GM18502 (cell line): ENCODE data around the gene INO80E.
"Not testable (repeated sequence)": the region's sequence is repeated elsewhere in the genome, so short reads cannot be mapped to it uniquely, and the experiment has no call there.

Source experiments
- ATAC-seq: cut with Tn5 transposase; IDR thresholded peaks from one replicate; pipeline ENCODE4 v1.9.1; 2021; ENCODE audit warnings: mild to moderate bottlenecking; ENCODE audit not compliant: unreplicated experiment, poor library complexity

INO80E gene

GRCh38 chr16:30027588-30028437 is 31.8 kb downstream of the INO80E start:
- no peak for ATAC-seq

DNA sequence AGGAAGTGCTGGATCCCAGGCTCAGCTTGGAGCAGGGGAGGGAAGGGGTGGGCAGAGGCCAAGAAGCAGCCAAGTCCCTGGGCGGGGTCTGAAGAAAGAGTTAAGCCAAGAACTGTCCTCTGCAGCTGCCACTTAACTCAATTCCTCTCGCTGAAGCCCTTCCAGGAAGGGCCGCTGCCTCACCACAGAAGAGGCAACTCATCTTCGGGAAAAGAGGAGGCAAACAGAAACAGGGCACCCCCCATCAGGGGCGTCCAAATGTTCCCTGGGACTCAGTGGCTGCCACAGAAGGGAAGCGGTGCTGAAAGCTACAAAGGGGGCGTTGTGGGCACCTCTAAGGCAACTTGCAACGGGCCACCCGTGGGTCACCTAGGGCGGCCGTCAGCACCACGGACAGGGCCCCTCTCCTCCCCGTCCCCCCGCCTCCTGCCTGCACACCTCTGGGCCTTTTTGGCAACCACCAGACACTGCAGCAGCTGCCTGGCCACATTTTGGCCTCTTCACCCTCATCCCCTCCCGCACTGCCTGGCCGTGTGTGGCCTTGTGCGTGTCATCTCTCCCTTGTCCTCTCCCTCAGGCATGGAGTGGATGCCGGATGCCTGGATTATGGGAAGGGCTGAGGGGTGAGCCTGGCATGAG is 32.5 kb downstream of the INO80E start:
- ATAC-seq, result no peak

DNA sequence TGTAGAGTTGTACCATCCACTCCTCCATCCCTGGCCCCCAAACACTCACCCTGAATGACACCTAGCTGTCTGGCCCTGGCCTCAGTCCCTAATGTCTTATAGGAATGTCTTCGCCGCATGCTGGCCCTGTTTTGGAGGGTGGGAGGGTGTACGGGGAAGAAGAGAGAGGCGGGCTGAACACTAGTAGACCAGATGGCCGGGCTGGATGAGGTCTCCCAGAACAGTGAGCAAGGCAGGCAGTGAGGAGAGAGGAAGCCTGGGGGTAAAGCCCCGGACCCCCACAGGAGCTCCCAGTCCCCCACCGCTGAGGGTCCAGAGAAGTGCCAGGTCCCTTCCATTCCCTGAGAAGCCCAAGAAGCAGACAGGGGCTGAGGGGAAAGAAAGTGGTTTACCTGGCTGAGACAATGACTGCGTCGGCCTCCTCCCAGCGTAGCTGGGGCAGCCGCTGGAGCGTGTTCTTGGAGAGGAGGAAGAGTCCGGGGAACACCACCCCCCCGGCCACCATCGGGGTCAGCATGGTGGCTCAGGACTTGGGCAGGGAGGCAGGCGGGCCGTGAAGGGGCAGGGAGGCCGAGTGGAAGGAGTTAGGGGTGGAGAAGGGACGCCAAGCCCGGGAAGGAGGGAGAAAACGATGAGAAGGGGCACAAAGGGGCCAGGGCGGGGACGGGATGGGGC is 34.1 kb downstream of the INO80E start:
- ATAC-seq, result no peak

DNA sequence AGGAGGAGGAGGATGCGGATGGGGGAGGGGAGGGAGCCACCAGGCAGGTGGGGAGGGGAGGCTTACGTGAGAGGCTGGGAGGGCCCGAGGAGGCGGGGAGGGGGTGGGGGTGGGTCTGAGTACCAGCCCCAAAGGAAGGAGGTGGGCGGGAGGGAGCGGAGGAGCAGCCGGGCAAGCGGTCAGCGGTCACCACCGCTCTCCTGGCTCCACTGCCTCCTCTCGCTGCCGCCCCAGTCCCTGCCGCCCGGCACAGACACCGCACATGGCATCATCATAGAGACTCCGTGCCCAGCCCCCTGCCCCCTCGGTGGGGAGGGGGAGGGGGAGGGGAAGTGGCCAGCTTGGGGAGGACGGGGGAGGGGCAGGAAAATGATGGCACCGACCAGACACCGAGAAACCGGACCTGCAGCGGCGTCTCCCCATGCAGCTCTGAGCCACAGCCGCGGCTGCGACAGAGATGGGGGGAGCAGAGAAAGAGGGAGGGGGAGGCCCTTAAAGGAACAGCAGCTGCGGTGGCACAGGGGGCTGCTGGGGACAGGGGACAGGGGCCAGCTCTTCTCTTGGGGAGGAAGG is 34.9 kb downstream of the INO80E start, which contains the start of gene TLCD3B:
Gene TLCD3B (minus strand): TSS at position 431 of the 573 bp plus-strand sequence. CDS start 744 bp downstream, outside the sequence.
- no peak for ATAC-seq

DNA sequence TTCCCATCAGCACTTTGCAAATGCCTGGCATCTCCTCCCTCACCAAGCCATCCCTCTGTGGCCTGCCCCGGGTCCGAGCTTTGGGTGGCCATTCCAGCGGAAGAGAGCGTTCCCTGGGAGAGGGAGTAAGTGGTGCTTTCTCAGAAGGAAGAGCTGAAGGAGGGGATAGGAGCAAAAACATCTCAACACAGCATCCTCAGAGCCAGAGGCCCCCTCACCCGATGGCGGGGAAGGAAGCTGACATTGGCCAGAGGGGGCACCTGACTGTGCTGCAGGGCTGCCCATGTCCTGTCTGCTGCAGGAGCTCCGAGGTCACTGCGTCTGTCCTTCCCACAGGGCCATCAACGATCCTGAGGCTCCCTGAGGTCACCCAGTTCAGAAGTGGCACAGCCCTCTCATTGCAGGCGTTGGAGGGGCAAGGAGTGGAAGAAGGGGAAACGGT is 35.5 kb downstream of the INO80E start:
- no peak for ATAC-seq

DNA sequence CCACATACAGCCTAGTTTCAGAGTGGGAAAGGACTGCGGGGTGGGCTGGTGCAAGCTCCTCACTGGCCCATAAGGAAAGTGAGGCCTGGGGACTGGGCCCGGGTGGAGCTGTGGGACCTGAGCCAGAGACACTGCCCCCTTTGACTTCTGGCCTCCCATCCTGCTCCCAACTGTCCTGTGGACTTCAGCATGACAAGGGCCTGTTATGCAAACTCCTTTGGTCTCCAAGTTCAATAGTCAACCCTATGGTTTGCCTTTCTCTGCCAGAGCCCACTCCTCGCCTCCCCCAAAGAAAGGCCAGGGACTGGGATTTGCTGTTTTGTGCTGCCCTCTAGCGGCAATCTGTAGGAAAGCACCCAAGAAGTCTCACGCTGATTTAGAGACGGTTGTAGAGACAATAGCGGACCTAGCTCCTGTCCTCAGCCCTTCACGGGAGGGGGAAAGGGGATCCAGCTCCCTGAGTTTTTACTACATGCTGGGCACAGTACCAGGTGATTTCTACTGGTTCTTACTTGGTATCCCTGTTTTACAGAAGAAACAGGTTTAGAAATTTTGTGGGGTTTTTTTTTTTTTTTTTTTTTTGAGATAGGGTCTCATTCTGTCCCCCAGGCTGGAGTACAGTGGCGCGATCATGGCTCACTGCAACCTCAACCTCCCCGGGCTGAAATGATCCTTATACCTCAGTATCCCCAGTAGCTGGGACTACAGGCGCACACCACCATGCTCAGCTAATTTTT is 36.2 kb downstream of the INO80E start:
- ATAC-seq, result no peak

GRCh38 chr16:30033270-30033669 is 37.2 kb downstream of the INO80E start:
- ATAC-seq, result no peak

DNA sequence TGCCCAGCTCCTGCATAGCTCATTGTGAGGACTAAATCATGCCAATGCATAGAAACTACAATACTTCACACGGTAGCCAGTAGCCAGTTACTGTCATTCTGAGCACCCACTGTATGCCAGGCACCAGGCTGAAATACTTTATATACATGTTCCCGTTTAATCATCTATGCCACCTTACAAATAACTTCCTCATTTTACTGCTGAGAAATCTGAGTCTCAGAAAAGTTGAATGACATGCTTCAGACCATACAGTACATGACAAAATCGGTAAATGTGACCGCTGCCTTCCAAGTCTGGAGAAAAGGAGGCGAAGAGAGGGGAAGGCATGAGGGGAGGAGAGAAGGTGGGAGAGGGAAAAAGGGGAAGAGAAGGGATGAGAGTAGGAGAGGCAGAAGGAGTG is 44.2 kb downstream of the INO80E start:
- no peak for ATAC-seq

- not testable (repeated sequence) for ATAC-seq
Measured at GRCh38 chr16:30040690-30041089, 44.6 kb downstream of the INO80E start.

DNA sequence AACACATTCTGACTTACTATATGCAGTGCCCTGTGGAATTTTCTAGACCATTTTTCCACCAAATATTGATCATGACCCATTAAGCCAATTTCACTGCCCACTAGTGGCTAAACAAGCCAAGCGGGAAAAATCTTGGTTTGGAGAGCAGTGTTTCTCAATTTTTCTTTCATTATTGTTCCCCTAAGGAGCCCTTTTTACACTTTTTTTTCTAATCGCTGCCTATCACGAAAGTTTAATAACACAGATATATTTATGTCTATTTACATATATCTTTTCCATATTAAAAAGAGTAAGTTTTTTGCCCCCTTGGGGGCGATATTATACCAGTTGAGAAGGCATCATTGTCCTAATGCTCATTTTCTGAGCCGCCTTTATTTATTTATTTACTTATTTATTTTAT is 45.8 kb downstream of the INO80E start:
- no peak for ATAC-seq

DNA sequence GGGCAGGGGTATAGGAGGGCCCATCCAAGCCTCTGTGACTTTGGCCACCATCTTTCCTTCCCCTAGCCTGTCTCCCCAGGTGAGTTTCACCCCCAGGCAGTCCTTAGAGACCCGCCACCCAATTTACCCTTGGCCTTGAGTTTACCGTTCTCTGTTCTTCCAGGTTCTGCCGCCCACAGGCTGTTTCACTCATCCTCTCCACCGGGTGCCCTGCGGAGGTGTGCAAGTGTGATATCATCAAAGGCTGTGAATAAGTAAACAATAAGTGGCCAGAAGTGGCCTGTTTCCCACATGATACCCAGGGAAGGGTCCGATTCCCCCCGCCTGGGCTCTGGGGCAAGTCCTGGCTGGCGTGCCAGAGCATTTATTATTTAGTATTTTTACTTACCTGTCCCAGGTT is 50.1 kb downstream of the INO80E start:
- no peak for ATAC-seq

- ATAC-seq, result no peak
Measured at GRCh38 chr16:30046588-30046987, 50.5 kb downstream of the INO80E start.

- ATAC-seq, result no peak
Measured at GRCh38 chr16:30049871-30050270, 53.8 kb downstream of the INO80E start.

GRCh38 chr16:30051518-30051917 is 55.5 kb downstream of the INO80E start:
- no peak for ATAC-seq

DNA sequence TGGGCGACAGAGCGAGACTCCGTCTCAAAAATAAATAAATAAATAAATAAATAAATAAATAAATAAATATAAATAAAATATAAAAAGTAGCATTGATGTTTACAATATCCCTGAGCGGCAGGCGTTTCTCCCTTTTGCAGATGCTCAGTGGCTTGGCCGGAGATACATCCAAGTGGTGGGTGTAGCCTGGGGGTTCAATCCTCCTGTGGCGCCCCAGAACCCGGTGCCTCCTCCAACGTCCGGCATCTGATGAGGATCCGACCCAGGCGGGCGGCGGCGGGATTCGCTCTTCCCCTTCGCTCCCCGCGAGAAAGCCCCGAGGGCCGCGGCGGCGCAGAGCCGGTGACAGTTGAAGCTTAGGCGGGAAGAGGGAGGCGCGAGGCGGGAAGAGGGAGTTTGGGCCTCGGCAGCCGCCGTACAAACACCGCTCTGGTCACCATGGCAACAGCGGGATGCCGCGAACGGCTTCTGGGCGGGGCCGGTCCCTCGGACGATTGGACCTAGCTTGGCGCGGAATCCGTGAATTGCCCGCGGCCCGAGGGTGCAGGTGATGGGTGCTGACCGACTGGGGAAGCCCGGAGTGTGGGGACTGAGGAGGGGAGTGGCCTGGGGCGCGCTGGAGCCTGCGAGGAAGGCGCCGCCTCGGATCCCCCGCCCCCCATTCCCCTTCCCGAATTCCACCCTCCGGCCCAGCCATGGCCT is 56.8 kb downstream of the INO80E start:
- peak; percentile 70 for ATAC-seq

GRCh38 chr16:30053376-30054015 is 57.5 kb downstream of the INO80E start:
- peak; percentile 8 for ATAC-seq

DNA sequence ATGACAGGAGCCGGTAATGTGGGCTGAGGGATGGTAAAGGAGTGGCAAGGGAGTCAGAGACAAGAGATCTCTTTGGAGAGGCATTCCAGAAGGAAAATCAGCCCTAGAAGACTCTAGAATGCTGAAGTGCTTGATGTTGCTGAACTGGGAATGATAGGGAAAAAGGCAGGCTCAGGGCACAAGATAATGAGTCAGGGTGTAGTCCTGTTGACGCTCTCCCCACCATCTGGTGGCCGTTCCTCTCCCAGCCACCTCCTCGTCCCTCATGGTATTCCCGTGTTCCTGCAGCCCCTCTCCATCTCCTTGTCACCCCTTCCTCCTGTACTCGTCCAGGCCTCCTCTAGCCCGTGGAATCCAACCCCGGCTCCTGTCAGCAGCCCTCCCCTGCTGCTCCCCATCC is 58.4 kb downstream of the INO80E start:
- ATAC-seq, result no peak

DNA sequence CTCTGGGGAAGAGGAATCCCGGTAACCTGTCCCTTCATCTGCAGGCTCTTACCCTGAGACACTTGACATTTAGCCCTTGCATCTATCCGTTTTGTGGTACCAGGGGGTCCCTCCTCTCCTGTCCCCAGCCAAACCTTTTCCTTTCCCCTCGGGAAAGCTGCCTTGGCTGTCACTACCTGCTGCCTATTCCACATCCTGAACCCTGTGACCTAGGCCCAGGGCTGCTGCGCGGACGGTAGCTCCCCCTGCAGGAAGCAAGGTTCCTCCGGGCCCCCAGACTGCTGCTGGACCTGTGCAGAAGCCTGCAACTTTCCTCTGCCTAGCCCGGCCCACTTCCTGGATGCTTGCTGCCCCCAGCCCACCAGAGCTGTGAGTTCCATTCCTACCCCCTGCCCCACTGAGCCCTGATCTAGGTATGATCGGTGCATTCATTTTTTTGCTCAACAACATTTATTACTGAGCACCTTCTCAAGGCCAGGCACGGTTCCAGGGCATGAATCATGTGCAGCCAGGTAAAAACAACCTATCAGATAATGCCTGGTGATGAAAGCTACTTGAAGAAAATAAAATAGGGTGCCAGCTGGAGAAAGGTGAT is 59.0 kb downstream of the INO80E start:
- ATAC-seq, result no peak
